GM23248 (cell line): ENCODE results near the gene RHOD. TPM values are rescaled to one million over a fixed set of nuclear protein-coding genes. Genes with fewer than 3 reads are reported as not detected.

ENCODE experiments used
- DNase-seq: peaks from one replicate; pipeline ENCODE4 v3.0.0-alpha.2; 2015
- H2AFZ ChIP-seq: fragments of 200-600 bp; sonication (generic); 2 replicates; pipeline ENCODE4 v1.6.1; 2016; ENCODE audit warnings: antibody characterized with exemption
- H3F3A ChIP-seq: fragments of 200-600 bp; sonication (generic); 2 replicates; pipeline ENCODE4 v1.6.1; 2016; ENCODE audit warnings: mild to moderate bottlenecking, antibody characterized with exemption, mixed run types; ENCODE audit not compliant: insufficient read depth
- H3K27ac ChIP-seq: fragments of 200-600 bp; sonication (generic); 2 replicates; pipeline ENCODE4 v1.5.1; 2016; ENCODE audit warnings: mild to moderate bottlenecking
- H3K27me3 ChIP-seq: fragments of 200-600 bp; sonication (generic); replicated peaks from 2 replicates; pipeline ENCODE4 v1.6.1; 2016; ENCODE audit warnings: mild to moderate bottlenecking; ENCODE audit not compliant: insufficient read depth
- H3K36me3 ChIP-seq: fragments of 200-600 bp; sonication (generic); 2 replicates; pipeline ENCODE4 v1.6.1; 2016; ENCODE audit warnings: low read depth, mild to moderate bottlenecking
- H3K4me1 ChIP-seq: fragments of 200-600 bp; sonication (generic); 2 replicates; pipeline ENCODE4 v1.6.1; 2016; ENCODE audit warnings: mild to moderate bottlenecking; ENCODE audit not compliant: insufficient read depth
- H3K4me2 ChIP-seq: fragments of 200-600 bp; sonication (generic); one replicate; pipeline ENCODE4 v1.6.1; 2016; ENCODE audit warnings: mild to moderate bottlenecking; ENCODE audit not compliant: unreplicated experiment
- H3K4me3 ChIP-seq: fragments of 200-600 bp; sonication (generic); 2 replicates; pipeline ENCODE4 v1.5.1; 2016; ENCODE audit warnings: mild to moderate bottlenecking
- H3K79me2 ChIP-seq: fragments of 200-600 bp; sonication (generic); 2 replicates; pipeline ENCODE4 v1.6.1; 2016; ENCODE audit warnings: mild to moderate bottlenecking; ENCODE audit not compliant: insufficient read depth
- H3K9ac ChIP-seq: fragments of 200-600 bp; sonication (generic); 2 replicates; pipeline ENCODE4 v1.6.1; 2016; ENCODE audit warnings: mild to moderate bottlenecking
- H3K9me2 ChIP-seq: fragments of 200-600 bp; sonication (generic); 2 replicates; pipeline ENCODE4 v1.6.1; 2016; ENCODE audit warnings: mixed run types, mild to moderate bottlenecking, moderate library complexity; ENCODE audit not compliant: insufficient read depth
- H3K9me3 ChIP-seq: fragments of 200-600 bp; sonication (generic); one replicate; pipeline ENCODE4 v1.6.1; 2017; ENCODE audit warnings: low read depth
- H4K20me1 ChIP-seq: fragments of 200-600 bp; sonication (generic); 2 replicates; pipeline ENCODE4 v1.6.0; 2016; ENCODE audit not compliant: insufficient read depth
- EZH2 ChIP-seq: fragments of 200-600 bp; sonication (generic); IDR thresholded peaks from 2 replicates; pipeline ENCODE4 v1.6.1; 2018; ENCODE audit warnings: antibody characterized with exemption, mild to moderate bottlenecking; ENCODE audit not compliant: insufficient read depth, poor library complexity, severe bottlenecking
- EZH2phosphoT487 ChIP-seq: fragments of 200-600 bp; sonication (generic); IDR thresholded peaks from 2 replicates; pipeline ENCODE4 v1.6.1; 2018; ENCODE audit warnings: antibody characterized with exemption, moderate library complexity, mild to moderate bottlenecking, low read depth; ENCODE audit not compliant: insufficient read depth
- WGBS, 2 experiments: methylation state at CpG; one replicate each; pipeline ENCODE4 v1.1.6; 2015 to 2017; ENCODE audit warnings: low lambda C conversion rate in 2 of 2, low coverage in 1 of 2; ENCODE audit errors: missing lambda C conversion rate in 2 of 2; 5-methylcytosine and 5-hydroxymethylcytosine counted together
- in situ Hi-C: fragments of 300-500 bp; cut with MboI; formaldehyde crosslinking; loops from 2 replicates; pipeline ENCODE4 v1.15.0; 2020
- polyA plus RNA-seq: library from polyadenylated mRNA; unstranded; fragments of >200 nt; fragmentation: Nextera tagmentation; extraction: Ambion mirVana; gene quantifications from 2 replicates; pipeline ENCODE4 v1.2.1, GENCODE V29; 2016
- total RNA-seq: library from RNA; depleted of rRNA; stranded (reverse); fragments of >200 nt; shearing (Covaris generic); gene quantifications from 2 replicates; pipeline ENCODE4 v1.2.3, GENCODE V29; 2014

RHOD gene
- total and polyA plus RNA-seq, 2 experiments from 2014 or later: 28.7 to 32.3 TPM

DNA sequence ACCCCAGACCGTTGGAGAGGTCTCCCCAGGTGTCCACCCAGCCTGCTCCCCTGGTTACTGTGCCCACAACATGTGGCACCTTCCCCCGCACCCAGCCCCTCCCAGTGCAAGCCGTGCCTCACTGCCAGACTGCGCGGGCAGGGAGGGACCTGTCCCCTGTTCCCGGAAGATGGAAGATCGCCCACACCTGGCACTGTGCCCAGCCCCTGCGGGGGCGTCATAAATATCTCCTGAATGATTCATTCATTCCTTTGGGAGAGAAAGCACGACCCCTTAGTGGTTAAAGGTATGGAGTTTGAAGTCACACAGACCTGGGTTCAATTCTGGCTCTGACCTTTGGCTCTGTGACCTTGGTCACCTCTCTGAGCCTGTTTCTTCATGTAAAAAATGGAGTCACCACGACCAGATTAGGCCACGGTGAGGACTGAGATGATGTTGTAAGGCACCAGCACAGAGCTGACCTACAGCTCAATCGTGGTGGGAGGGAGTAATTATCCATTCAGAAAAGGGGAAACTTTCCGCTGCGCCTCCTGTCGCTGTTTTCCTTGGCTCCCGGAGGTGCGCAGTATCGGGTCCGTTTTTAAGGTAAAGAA lies 34.2 kb upstream of the RHOD start:
- DNase-seq: peak; percentile 57
- H3K36me3 ChIP-seq: no peaks in the 10 kb centered on the region
- no peaks in the 10 kb centered on the region for H3K9me2 ChIP-seq
- no peaks in the 10 kb centered on the region for H3K79me2 ChIP-seq
- TF ChIP-seq EZH2: no peak
- no peak for TF ChIP-seq EZH2phosphoT487
- H4K20me1 ChIP-seq: no peaks in the 10 kb centered on the region
- peak overlapping the region; percentile 69 for H3K4me2 ChIP-seq
- in situ Hi-C loops: no loop called here
- H3K4me3 ChIP-seq: peak overlapping the region; percentile 64
- peaks cover 9% of the 10 kb centered on the region for H3K4me1 ChIP-seq
- H3F3A ChIP-seq: peaks cover 7% of the 10 kb centered on the region; the same call in 1 of the 2 replicates
- 8 to 12% methylated on average over 20 of the region's 20 CpGs for WGBS, 2 experiments
- peak overlapping the region; percentile 62 for H2AFZ ChIP-seq
- H3K9ac ChIP-seq: 0 out of 2 replicates have a peak overlapping the region, but pooled peaks have one; percentile 15
- H3K27me3 ChIP-seq: no peaks in the 10 kb centered on the region
- H3K27ac ChIP-seq: no peak overlapping the region
- no peaks in the 10 kb centered on the region for H3K9me3 ChIP-seq

DNA sequence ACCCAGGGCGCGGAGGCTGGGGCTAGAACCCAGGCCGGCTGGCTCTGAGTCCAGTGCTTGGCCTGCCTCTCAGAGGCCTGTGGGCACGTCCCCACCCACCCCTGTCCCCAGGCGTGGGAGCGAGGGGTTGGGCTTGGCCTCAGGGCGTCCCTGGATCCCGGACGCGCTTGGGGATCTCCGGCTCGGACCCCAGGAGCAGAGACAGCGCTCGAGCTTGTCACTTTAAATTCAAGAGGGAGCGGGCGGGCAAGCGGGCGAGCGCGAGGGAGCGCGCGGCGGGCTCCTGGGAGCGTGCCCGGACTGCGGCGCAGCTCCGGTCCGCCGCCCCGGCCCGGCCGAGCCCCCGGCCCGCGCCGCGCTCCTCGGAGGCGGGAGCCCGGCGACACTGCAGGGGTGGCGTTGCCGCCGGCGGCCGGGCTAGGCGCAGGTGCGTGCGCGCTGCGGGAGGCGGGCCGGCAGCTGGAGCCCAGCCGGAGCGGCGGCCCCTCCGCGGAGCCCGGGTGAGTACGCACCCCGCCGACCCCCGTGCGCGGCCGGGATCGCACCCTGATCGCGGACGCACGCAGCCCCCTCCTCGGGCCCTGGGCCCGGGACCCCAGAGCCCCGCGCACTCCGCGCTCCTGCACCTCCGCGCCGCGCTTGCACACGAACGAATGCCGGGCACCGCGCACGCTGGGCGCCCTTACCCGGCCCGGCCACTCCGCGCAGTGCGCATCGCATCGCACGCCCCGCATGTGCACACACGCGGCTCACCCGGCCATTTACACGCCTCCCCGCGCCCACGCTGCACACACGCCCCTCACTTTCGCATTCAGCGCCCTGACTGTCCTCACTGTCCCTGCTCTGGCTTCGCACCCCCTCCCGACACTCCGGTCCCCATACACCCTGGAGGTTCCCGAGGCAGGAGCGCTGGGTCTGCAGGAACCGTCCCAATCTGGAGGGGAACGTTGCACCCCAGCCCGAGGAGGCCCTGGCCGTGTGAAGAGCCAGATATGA lies 33.4 kb upstream of the RHOD start, which contains the start of gene SYT12:
SYT12 (plus strand) TSS at position 174 of the 996 bp plus-strand sequence. CDS start 7,011 bp downstream, outside the sequence.
- Histone ChIP-seq H3K9me3 (no peaks in the 10 kb centered on the region), H2AFZ (peak within 1 kb of the TSS; percentile 62), H3K9me2 (no peaks in the 10 kb centered on the region), H3K4me1 (peaks cover 9% of the 10 kb centered on the region), H3F3A (peaks cover 7% of the 10 kb centered on the region; the same call in 1 of the 2 replicates), H3K4me3 (peak within 1 kb of the TSS; percentile 64), H3K4me2 (peak within 1 kb of the TSS; percentile 69), H3K27me3 (no peaks in the 10 kb centered on the region), H4K20me1 (no peaks in the 10 kb centered on the region), H3K79me2 (no peaks in the 10 kb centered on the region), H3K36me3 (no peaks in the 10 kb centered on the region), H3K9ac (0 out of 2 replicates have a peak within 1 kb of the TSS, but pooled peaks have one; percentile 15), H3K27ac (no peak within 1 kb of the TSS)
- 4 to 5% methylated on average over 54 to 103 of the region's 118 CpGs for WGBS, 2 experiments
- peak; percentile 61 for DNase-seq
- TF ChIP-seq EZH2phosphoT487 (no peak), EZH2 (no peak)
- in situ Hi-C loops: no loop called here

DNA sequence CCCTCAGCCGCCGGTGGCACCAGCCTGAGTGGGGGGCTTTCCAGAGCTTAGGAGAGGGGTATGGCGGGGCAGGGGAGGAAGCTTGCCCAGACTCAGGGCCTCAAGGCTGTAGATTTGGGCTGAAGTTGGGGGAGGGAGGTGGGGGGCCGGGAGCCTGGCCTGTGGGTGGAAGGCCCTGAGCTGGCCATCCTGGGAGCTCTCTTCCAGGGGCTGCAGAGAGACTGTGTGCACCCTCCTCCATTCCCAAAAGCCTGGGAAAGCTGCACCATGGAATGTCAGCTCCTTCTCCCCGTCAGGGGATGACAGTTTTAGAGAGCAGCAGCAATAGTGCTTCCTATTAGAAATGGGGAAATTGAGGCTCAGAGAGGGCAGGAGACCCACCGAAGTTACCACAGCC lies 32.7 kb upstream of the RHOD start:
- Histone ChIP-seq H3K4me3 (peak overlapping the region; percentile 62), H3K9me2 (no peaks in the 10 kb centered on the region), H3F3A (peaks cover 7% of the 10 kb centered on the region; the same call in 1 of the 2 replicates), H3K4me1 (peaks cover 9% of the 10 kb centered on the region), H3K27me3 (no peaks in the 10 kb centered on the region), H3K27ac (no peak overlapping the region), H2AFZ (no peak overlapping the region), H4K20me1 (no peaks in the 10 kb centered on the region), H3K4me2 (peak overlapping the region; percentile 68), H3K79me2 (no peaks in the 10 kb centered on the region), H3K9ac (no peak overlapping the region), H3K36me3 (no peaks in the 10 kb centered on the region), H3K9me3 (no peaks in the 10 kb centered on the region)
- WGBS, 2 experiments: 51% methylated on average over 6 of the region's 6 CpGs
- in situ Hi-C loops: no loop called here
- DNase-seq: no peak
- TF ChIP-seq EZH2phosphoT487: no peak

DNA sequence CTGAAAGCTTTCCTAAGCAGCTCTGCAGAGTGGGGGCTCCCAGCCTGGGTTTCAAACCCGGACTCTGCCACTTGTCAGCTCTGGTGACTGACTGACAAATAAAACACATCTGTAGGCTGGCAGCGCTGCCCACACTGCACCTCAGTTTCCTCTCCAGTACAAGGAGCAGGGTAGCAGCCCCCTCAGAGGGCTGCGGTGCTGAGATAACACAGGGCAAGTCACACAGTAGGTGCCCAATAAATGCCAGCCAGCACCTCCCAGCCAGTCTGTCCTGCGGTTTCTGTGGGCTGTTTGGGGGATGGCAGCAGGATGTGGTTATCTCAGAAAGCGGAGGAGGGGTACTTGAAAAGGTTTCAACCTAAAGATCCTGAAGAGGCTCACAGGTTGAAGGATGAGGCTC lies 32.2 kb upstream of the RHOD start:
- H3K9ac ChIP-seq: no peak overlapping the region
- peaks cover 9% of the 10 kb centered on the region for H3K4me1 ChIP-seq
- 92 to 93% methylated on average over 5 of the region's 5 CpGs for WGBS, 2 experiments
- H3K27ac ChIP-seq: no peak overlapping the region
- no peak overlapping the region for H3K4me2 ChIP-seq
- peaks cover 7% of the 10 kb centered on the region; the same call in 1 of the 2 replicates for H3F3A ChIP-seq
- no peak for DNase-seq
- TF ChIP-seq EZH2: no peak
- TF ChIP-seq EZH2phosphoT487: no peak
- H3K9me3 ChIP-seq: no peaks in the 10 kb centered on the region
- H3K27me3 ChIP-seq: no peaks in the 10 kb centered on the region
- H3K36me3 ChIP-seq: no peaks in the 10 kb centered on the region
- in situ Hi-C loops: no loop called here
- H3K9me2 ChIP-seq: no peaks in the 10 kb centered on the region
- no peaks in the 10 kb centered on the region for H4K20me1 ChIP-seq
- H2AFZ ChIP-seq: no peak overlapping the region
- no peaks in the 10 kb centered on the region for H3K79me2 ChIP-seq
- H3K4me3 ChIP-seq: no peak overlapping the region
